ENCODE data around the gene C5orf63. TPM values are rescaled to one million over a fixed set of nuclear protein-coding genes. Genes with fewer than 3 reads are reported as not detected.
A peak's percentile ranks its signal among the peaks of the same experiment; 100 is the strongest.

Gene C5orf63
- total and polyA plus RNA-seq, 4 experiments from 2014 or later: 3.4 to 17.9 (median 11.3) TPM

GRCh38 chr5:127046343-127047072 is 26.8 kb downstream of the C5orf63 start:
- H3K27ac Mint-ChIP-seq: no peak overlapping the region
- H3K27me3 Mint-ChIP-seq: no peaks in the 10 kb centered on the region
- Histone ChIP-seq H3K36me3 (ENCODE audit: insufficient read depth, low read length) (no peaks in the 10 kb centered on the region), H3K9me3 (ENCODE audit: control insufficient read depth in 1 of 2, low read length in 2 of 2) (no peaks in the 10 kb centered on the region), H3K27me3 (ENCODE audit: insufficient read depth, low read length) (no peaks in the 10 kb centered on the region), H3K4me3 (ENCODE audit: low read length in 2 of 2) (no peak overlapping the region), H3K4me1 (ENCODE audit: insufficient read depth, low read length) (no peaks in the 10 kb centered on the region), H3K27ac (ENCODE audit: low read depth, low read length) (no peak overlapping the region)
- no peaks in the 10 kb centered on the region for H3K9me3 Mint-ChIP-seq
- no peaks in the 10 kb centered on the region for H3K4me1 Mint-ChIP-seq
- H3K36me3 Mint-ChIP-seq: peaks cover 2 to 4% of the 10 kb centered on the region in 2 donors
- DNase-seq: no peak
- H3K4me3 Mint-ChIP-seq: no peak overlapping the region
- intact Hi-C loops (cut with micrococcal nuclease): no loop called here
- ChIA-PET POLR2A (ENCODE audit: partially characterized antibody) (no interaction called here), CTCF (ENCODE audit: partially characterized antibody) (interaction anchor here (0.6 to 1.1 kb wide), 2 partner anchors 15 to 600 kb away, joined by 3 read pairs; no protein-coding TSS in a partner anchor)

- H3K27ac Mint-ChIP-seq: no peak overlapping the region
- Histone ChIP-seq H3K4me1 (ENCODE audit: insufficient read depth, low read length) (no peaks in the 10 kb centered on the region), H3K27ac (ENCODE audit: low read depth, low read length) (no peak overlapping the region), H3K27me3 (ENCODE audit: insufficient read depth, low read length) (no peaks in the 10 kb centered on the region), H3K4me3 (ENCODE audit: low read length in 2 of 2) (no peak overlapping the region), H3K9me3 (ENCODE audit: control insufficient read depth in 1 of 2, low read length in 2 of 2) (no peaks in the 10 kb centered on the region), H3K36me3 (ENCODE audit: insufficient read depth, low read length) (no peaks in the 10 kb centered on the region)
- H3K4me1 Mint-ChIP-seq: no peaks in the 10 kb centered on the region
- peaks cover 0 to 2% (median 0%) of the 10 kb centered on the region in 8 donors for H3K9me3 Mint-ChIP-seq
- CTCF ChIA-PET (ENCODE audit: partially characterized antibody): no interaction called here
- H3K27me3 Mint-ChIP-seq: no peaks in the 10 kb centered on the region
- intact Hi-C loops (cut with micrococcal nuclease): loop anchor here (5.0 kb wide), 1 partner anchor 205 kb away; no protein-coding TSS in a partner anchor
- no peak for DNase-seq
- H3K36me3 Mint-ChIP-seq: no peaks in the 10 kb centered on the region
- H3K4me3 Mint-ChIP-seq: no peak overlapping the region
- POLR2A ChIA-PET (ENCODE audit: partially characterized antibody): no interaction called here
Observed at GRCh38 chr5:127042593-127042992, 30.7 kb downstream of the C5orf63 start.

GRCh38 chr5:127041571-127041970 is 31.7 kb downstream of the C5orf63 start:
- intact Hi-C loops (cut with micrococcal nuclease): loop anchor here (5.0 kb wide), 1 partner anchor 204 kb away; no protein-coding TSS in a partner anchor
- no peak for DNase-seq
- POLR2A ChIA-PET (ENCODE audit: partially characterized antibody): no interaction called here

GRCh38 chr5:127040796-127041520 is 32.3 kb downstream of the C5orf63 start:
- Mint-ChIP-seq H3K4me1 (no peaks in the 10 kb centered on the region), H3K9me3 (peaks cover 0 to 2% (median 0%) of the 10 kb centered on the region in 8 donors), H3K36me3 (no peaks in the 10 kb centered on the region), H3K27me3 (no peaks in the 10 kb centered on the region), H3K27ac (no peak overlapping the region), H3K4me3 (no peak overlapping the region)
- no peaks in the 10 kb centered on the region for H3K9me3 ChIP-seq (ENCODE audit: control insufficient read depth in 1 of 2, low read length in 2 of 2)
- no peaks in the 10 kb centered on the region for H3K4me1 ChIP-seq (ENCODE audit: insufficient read depth, low read length)
- H3K4me3 ChIP-seq (ENCODE audit: low read length in 2 of 2): no peak overlapping the region
- ChIA-PET CTCF (ENCODE audit: partially characterized antibody) (interaction anchor here (0.5 to 1.4 kb wide), 2 partner anchors 187 to 204 kb away, joined by 3 read pairs; no protein-coding TSS in a partner anchor), POLR2A (ENCODE audit: partially characterized antibody) (no interaction called here)
- no peaks in the 10 kb centered on the region for H3K27me3 ChIP-seq (ENCODE audit: insufficient read depth, low read length)
- no peaks in the 10 kb centered on the region for H3K36me3 ChIP-seq (ENCODE audit: insufficient read depth, low read length)
- intact Hi-C loops (cut with micrococcal nuclease): loop anchor here (5.0 kb wide), 1 partner anchor 204 kb away; no protein-coding TSS in a partner anchor
- DNase-seq: no peak
- no peak overlapping the region for H3K27ac ChIP-seq (ENCODE audit: low read depth, low read length)

More at GRCh38 chr5:127041571-127041970, 31.7 kb downstream of the C5orf63 start:
- no peaks in the 10 kb centered on the region for H3K36me3 Mint-ChIP-seq
- no peaks in the 10 kb centered on the region for H3K4me1 ChIP-seq (ENCODE audit: insufficient read depth, low read length)
- no peak overlapping the region for H3K27ac Mint-ChIP-seq
- H3K9me3 Mint-ChIP-seq: peaks cover 0 to 2% (median 0%) of the 10 kb centered on the region in 8 donors
- no peak overlapping the region for H3K4me3 Mint-ChIP-seq
- H3K4me3 ChIP-seq (ENCODE audit: low read length in 2 of 2): no peak overlapping the region
- no peaks in the 10 kb centered on the region for H3K9me3 ChIP-seq (ENCODE audit: control insufficient read depth in 1 of 2, low read length in 2 of 2)
- no peaks in the 10 kb centered on the region for H3K27me3 Mint-ChIP-seq
- CTCF ChIA-PET (ENCODE audit: partially characterized antibody): interaction anchor here (0.5 to 1.4 kb wide), 2 partner anchors 187 to 204 kb away, joined by 3 read pairs; no protein-coding TSS in a partner anchor
- no peaks in the 10 kb centered on the region for H3K36me3 ChIP-seq (ENCODE audit: insufficient read depth, low read length)
- no peaks in the 10 kb centered on the region for H3K4me1 Mint-ChIP-seq
- no peaks in the 10 kb centered on the region for H3K27me3 ChIP-seq (ENCODE audit: insufficient read depth, low read length)
- H3K27ac ChIP-seq (ENCODE audit: low read depth, low read length): no peak overlapping the region

GRCh38 chr5:127038550-127038949 is 34.8 kb downstream of the C5orf63 start:
- Mint-ChIP-seq H3K4me1 (no peaks in the 10 kb centered on the region), H3K27me3 (no peaks in the 10 kb centered on the region), H3K4me3 (no peak overlapping the region), H3K36me3 (no peaks in the 10 kb centered on the region), H3K27ac (no peak overlapping the region), H3K9me3 (peaks cover 0 to 2% (median 0%) of the 10 kb centered on the region in 8 donors)
- CTCF ChIA-PET (ENCODE audit: partially characterized antibody): no interaction called here
- DNase-seq: no peak
- H3K4me3 ChIP-seq (ENCODE audit: low read length in 2 of 2): no peak overlapping the region
- POLR2A ChIA-PET (ENCODE audit: partially characterized antibody): no interaction called here
- H3K9me3 ChIP-seq (ENCODE audit: control insufficient read depth in 1 of 2, low read length in 2 of 2): no peaks in the 10 kb centered on the region
- H3K27me3 ChIP-seq (ENCODE audit: insufficient read depth, low read length): no peaks in the 10 kb centered on the region
- intact Hi-C loops (cut with micrococcal nuclease): loop anchor here (10.0 kb wide), 1 partner anchor 1046 kb away; the partner anchor contains the start of gene SLC12A2
- H3K27ac ChIP-seq (ENCODE audit: low read depth, low read length): no peak overlapping the region
- H3K36me3 ChIP-seq (ENCODE audit: insufficient read depth, low read length): no peaks in the 10 kb centered on the region
- H3K4me1 ChIP-seq (ENCODE audit: insufficient read depth, low read length): no peaks in the 10 kb centered on the region

GRCh38 chr5:127031863-127032232 is 41.5 kb downstream of the C5orf63 start:
- peaks cover 0 to 17% of the 10 kb centered on the region in 2 donors for H3K27me3 Mint-ChIP-seq
- no peaks in the 10 kb centered on the region for H3K27me3 ChIP-seq (ENCODE audit: insufficient read depth, low read length)
- peaks cover 5 to 17% (median 7%) of the 10 kb centered on the region in 4 donors for H3K4me1 Mint-ChIP-seq
- no peak overlapping the region for H3K4me3 ChIP-seq (ENCODE audit: low read length in 2 of 2)
- POLR2A ChIA-PET (ENCODE audit: partially characterized antibody): interaction anchor here (1.6 to 3.5 kb wide), 4 partner anchors 41 to 254 kb away, joined by 5 to 22 read pairs (median 10); partner anchors contain the start of genes C5orf63 and LMNB1
- H3K36me3 Mint-ChIP-seq: no peaks in the 10 kb centered on the region
- no peaks in the 10 kb centered on the region for H3K9me3 ChIP-seq (ENCODE audit: control insufficient read depth in 1 of 2, low read length in 2 of 2)
- peak overlapping the region; percentile 82 to 94 (median 89) for H3K4me3 Mint-ChIP-seq
- no peak for DNase-seq
- H3K36me3 ChIP-seq (ENCODE audit: insufficient read depth, low read length): no peaks in the 10 kb centered on the region
- intact Hi-C loops (cut with micrococcal nuclease): loop anchor here (2.0 to 10.0 kb wide), 5 partner anchors 60 to 1053 kb away; partner anchors contain the start of gene SLC12A2
- CTCF ChIA-PET (ENCODE audit: partially characterized antibody): interaction anchor here (0.9 to 1.8 kb wide), 3 partner anchors 15 to 254 kb away, joined by 3 to 8 read pairs (median 6); partner anchors contain the start of genes C5orf63 and LMNB1
- no peak overlapping the region for H3K27ac ChIP-seq (ENCODE audit: low read depth, low read length)
- peaks cover 16% of the 10 kb centered on the region for H3K4me1 ChIP-seq (ENCODE audit: insufficient read depth, low read length)
- no peaks in the 10 kb centered on the region for H3K9me3 Mint-ChIP-seq
- H3K27ac Mint-ChIP-seq: peak overlapping the region in 4 of 7 donors; percentile 24 to 91 (median 69)
